ENCODE results near the gene DYRK3.

DYRK3 gene

DNA sequence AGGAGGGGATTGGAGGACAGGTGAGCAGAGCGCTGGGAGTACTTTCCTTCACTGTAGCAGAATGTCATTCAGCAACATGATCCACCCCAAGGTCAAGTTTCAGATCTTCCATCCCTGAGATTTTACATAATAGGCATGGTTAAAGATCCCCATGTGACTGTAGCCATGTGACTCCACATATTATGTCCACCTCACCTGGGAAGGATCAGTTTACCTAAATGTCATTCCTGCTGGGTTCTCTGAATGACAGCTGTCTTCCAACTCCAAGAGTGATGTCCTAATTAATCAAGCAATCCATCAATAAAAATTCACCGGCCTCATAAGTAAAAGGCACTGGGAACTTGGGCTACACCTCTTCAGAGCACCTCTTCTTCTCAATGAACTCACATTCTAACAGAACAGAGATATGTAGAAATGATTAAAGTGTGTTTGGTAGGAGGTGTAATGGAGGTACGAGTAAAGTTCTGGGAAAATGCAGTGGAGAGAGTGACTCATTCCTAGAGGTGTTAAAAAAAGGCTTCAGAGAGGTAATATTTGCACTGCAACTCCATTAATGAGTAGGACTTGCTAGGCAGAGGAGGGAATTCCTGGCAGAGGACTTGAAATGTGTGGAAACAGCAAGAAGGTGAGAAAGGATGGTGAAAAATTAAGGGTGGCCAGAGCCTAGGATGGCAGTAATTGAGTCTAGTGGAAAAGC lies 27.2 kb downstream of the DYRK3 start:
- no peak for FAIRE-seq

- FAIRE-seq: no peak
These were observed 28.0 kb downstream of the DYRK3 start for GRCh38 chr1:206663362-206663761.

DNA sequence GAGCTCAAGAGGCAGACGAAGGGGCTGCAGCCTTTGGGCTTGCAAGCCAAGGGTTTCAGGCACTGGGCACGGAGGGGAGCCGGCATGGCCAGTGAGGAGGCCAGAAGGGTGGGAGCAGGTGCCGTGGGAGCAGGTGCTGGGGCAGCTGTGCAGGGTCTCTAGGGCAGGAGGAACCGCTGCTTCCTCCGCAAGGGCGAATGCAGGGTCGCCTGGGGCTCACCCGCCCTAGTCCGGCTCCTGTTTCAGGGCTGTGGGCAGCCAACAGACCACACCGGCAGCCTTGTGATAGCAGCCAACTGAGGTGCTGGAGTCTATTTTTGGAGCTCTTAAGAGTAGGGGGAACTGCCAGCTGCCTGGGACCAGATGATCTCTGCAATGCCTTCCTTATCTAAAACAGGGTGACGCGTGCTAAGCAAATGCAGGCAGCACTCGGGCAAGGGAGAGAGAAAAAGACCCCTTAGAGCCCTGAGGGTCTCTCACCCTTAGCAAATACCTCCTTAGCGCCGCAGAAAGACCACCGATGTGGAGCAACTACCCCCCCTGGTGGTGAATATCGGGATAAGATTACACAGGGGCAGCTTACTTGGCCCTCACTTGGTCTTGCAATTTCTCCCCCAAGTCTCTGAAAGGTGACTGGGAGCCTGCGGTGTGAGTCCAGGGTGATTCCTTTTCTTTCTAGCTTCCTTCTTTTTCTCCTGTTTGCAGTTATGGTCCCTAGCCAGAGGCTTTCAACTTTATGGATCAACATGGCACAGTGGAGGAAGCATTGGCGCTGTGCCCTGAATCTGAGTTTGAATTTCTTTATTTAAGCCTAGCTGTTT lies 28.7 kb downstream of the DYRK3 start:
- no peak for FAIRE-seq

DNA sequence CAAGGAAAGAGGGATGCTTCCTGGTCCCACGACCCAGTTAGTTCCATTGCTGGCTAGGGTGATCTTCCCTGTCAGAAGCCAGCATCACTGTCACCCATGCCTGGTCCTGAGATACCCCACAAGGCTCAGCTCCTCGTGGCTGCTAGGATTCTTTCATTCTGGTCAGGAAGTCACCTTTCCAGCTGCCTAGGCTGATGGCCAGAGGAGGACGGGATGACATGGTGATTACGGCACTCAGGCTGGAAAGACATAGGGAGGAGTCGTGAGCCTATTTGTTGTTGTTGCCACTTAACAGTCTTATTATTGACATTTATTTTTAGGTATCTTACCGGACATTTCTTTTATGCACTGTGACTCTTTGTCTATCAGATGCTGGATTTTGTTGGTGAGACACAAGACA lies 29.4 kb downstream of the DYRK3 start:
- no peak for FAIRE-seq

DNA sequence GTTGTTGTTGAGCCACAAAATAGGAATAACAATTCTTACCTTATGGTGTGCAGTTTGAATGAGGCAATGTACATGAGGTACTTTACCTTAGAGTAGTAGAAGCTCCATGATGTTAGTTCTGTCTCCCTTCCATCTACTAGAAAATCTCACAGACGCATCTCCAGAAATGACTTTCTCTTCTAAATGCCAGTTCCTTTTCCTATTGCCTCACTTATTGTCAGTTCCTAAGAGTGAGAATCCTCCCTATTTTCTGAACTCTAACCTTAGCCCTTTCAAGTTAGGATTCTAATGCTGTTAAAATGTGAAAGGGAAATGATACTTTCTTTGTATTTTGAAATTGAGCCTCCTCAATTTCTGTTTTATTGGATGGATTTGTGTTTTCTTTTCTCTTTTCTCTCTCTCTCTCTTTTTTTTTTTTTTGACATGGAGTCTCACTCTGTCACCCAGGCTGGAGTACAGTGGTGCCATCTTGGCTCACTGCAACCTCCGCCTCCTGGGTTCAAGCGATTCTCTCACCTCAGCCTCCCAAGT lies 30.8 kb downstream of the DYRK3 start:
- no peak for FAIRE-seq

DNA sequence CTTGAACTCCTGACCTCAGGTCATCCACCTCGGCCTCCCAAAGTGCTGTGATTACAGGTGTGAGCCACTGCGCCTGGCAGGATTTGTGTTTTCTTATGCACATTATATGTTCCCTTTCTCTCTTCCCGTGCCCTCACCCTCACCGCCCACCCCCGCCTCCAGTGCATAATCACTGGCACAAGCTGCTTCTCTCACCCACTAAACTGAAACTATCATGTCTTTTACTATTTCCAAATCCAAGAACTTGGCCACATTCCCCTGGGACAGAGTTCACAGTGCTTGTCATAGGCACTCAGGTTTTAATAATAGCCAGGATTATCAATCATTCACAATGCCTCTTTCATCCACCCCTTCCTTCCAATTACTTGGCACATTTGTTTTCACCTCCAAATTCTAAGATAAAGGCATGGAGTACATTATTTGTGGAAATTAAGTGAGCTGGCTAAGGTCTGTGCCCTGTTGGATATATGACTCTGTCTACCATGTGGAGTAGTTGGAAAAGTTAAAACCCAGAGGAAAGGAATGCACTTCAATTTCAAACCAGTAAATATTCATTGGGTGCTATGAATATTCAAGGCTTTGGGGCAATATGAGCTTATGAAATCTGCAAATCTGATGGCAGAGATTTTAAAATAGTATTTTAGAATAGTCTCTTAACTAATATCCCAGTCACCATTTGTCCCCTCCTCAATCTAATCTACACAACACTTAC lies 31.8 kb downstream of the DYRK3 start:
- FAIRE-seq: no peak

- FAIRE-seq: no peak
These were observed 33.0 kb downstream of the DYRK3 start for GRCh38 chr1:206668351-206668750.

GRCh38 chr1:206668874-206669410 lies 33.6 kb downstream of the DYRK3 start:
- no peak for FAIRE-seq

- FAIRE-seq: no peak
These were observed 36.8 kb downstream of the DYRK3 start for GRCh38 chr1:206672011-206672688.

GRCh38 chr1:206672844-206673758 lies 37.8 kb downstream of the DYRK3 start:
- FAIRE-seq: no peak

- no peak for FAIRE-seq
These were observed 38.9 kb downstream of the DYRK3 start for GRCh38 chr1:206674236-206674635.

- FAIRE-seq: no peak
These were observed 39.4 kb downstream of the DYRK3 start for GRCh38 chr1:206674745-206675175.

DNA sequence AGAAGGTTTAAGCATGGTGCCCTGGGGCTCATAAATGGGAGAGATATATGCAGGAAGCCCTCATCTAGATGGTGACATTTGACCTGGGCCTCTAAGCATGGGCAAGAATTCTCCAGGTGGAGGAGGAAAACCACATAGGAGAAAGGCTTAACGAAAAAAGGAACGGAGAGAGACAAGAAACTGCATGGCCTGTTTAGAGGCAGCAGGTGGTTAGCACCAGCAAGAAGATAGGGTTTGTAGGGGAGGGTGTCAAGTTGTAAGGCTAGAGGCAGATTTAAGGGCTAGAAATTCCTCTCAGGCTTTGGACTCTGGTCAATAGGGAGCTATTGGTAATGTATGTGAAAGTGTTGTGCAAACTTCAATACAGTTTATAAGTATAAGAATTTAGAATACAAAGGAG lies 41.2 kb downstream of the DYRK3 start:
- no peak for FAIRE-seq

DNA sequence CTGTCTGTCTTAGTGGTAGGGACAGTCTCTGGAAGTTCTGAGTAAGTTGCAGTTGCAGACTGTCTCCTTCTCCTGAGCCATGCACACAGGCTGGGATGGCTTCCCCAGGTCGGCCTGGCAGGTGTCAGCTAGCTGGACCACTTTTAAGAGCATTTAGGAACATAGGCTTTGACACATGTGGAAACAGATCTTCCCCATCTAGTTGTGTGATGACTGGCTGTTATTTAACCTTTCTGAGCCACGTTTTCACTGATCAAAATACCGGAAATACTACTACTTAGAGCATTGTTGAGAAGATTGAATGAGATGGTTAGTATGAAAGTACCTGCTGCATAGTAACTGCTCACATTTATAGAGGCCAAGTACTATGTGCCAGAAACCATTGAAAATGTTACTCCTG lies 43.2 kb downstream of the DYRK3 start:
- FAIRE-seq: no peak

DNA sequence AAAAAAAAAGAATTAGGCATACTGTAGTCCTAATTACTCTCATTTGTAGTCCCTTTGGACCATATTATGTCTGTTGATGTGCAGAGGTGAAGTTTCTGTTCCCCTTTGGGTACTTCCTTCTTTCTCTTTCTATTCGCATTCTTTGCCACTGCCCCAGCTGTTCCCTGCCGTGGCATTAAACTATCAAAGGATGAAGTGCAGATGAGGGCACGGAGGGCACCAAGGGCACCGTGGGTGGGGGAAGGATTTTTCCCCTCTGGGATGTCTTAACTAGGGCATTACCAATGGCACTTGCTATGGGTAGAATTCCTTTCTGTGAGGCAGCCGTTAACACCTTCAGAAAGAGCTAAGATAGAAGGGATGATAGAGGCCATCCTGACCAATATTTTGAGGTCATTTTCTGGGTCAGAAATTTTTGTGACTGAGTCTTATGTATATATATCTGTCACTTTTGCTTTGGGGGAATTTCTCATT lies 44.4 kb downstream of the DYRK3 start:
- FAIRE-seq: no peak

DNA sequence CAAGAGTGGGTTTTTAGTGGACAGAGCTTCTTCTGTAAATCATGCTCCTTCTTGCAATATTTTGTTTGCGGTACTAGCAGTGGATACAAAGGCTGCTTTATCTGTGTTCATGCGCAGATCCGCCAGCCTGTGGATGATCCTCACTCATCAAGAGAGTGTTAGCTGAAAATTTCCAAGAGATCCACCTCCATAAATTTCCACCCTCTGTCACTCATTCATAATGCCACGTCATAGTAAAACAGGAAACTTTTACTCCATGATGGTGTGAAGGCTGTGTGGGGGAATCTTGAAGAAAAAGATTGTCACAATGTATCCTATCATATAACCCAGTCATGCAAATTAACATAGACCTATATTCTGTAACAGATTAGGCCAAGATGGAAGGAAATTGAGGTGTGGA lies 44.9 kb downstream of the DYRK3 start:
- no peak for FAIRE-seq

DNA sequence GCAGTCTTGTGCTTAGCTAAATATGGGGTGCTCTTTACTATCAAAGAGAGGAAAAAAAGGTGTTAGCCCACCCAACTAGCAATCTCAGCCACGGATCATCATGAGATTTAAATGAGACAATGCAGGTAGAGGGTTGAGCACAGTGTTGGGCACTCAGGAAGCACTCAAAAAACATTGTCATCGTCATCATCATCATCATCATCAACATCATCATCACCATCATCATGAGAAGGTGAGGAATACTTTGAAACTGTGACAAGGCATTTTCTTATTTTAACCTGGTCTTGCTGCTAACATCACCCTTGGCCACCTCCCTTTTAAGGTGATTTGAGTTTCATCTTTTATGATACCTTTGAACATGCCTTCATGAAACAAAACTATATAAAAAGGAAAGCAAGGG lies 46.0 kb downstream of the DYRK3 start:
- no peak for FAIRE-seq

- no peak for FAIRE-seq
These were observed 46.8 kb downstream of the DYRK3 start for GRCh38 chr1:206682111-206682510.

GRCh38 chr1:206683313-206683712 lies 48.0 kb downstream of the DYRK3 start:
- no peak for FAIRE-seq

DNA sequence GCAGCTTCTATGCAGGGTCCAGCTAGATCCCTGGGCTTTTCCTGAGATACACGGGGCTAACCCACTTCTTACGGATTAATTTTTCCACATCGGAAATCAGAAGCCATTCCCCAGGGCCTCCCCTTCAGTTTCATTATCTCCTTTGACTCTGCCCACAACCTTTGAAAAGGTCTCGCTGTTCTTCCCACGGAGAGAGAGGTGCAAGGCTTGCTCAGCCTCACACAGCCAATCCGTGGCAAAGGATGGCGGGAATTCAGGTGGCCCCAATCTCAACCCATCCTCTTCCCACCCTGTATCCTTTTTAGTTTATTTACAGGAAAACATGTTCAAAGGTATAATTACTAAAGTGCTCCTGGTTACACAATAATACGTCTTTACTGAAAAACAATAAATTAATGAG lies 48.7 kb downstream of the DYRK3 start:
- no peak for FAIRE-seq

Data from endometrium (tissue), 2 donors.